Activated naive CD4-positive, alpha-beta T cell treated with anti-CD3 and anti-CD28 coated beads, Interleukin-2, amount 50 U/mL, for 72 hours (primary cell): ENCODE data around the gene COG1. TPM values are rescaled to one million over a fixed set of nuclear protein-coding genes. Genes with fewer than 3 reads are reported as not detected.

Experiments used
- ATAC-seq, 2 donors: fragments of 150-1000 bp; cut with Tn5 transposase; 2 replicates each; pipeline ENCODE4 v1.10.0; 2021; ENCODE audit warnings: mild to moderate bottlenecking in 2 of 2, moderate library complexity in 2 of 2
- DNase-seq, 2 donors: peaks; one replicate each; pipeline ENCODE4 v3.0.0; 2021 to 2022; ENCODE audit warnings: low spot score in 2 of 2
- H3K27ac Mint-ChIP-seq, 2 donors: one replicate each; pipeline ENCODE4 v1.8.0; 2022; ENCODE audit warnings: mild to moderate bottlenecking in 2 of 2, mixed read lengths in 2 of 2
- H3K36me3 Mint-ChIP-seq, 2 donors: one replicate each; pipeline ENCODE4 v1.8.0; 2022; ENCODE audit warnings: mixed read lengths in 2 of 2
- H3K9me3 Mint-ChIP-seq, 2 donors: one replicate each; pipeline ENCODE4 v1.8.0; 2022; ENCODE audit warnings: mixed read lengths in 2 of 2
- total RNA-seq, 2 donors: library from RNA; stranded (reverse); gene quantifications; one replicate each; pipeline ENCODE4 v1.2.3, GENCODE V29; 2022

The COG1 gene
- total RNA-seq, 2 donors from 2014 or later, result 26.8 to 40.5 TPM

DNA sequence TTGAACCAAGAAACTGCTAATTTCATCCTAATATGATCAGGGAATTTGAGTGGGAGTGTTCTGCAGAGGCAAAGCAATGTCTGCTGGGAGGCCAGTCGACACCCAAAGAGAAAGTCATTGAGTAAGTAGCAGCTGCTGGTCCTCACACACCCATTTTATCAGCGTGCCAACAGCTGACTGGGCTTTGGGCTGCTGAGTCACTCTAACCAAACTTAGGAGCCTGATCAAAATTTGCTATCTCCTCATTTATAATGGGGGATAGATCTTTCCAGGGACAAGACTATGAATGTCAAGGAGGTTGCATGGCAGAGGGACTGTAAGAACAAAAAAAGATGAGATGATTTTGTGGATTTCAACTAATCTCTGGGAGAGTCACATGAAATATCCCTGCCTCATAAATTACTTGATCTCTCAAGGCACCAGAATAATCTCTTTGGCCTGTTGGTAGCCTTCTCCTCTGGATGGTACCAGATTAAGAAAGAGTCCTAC is 35.9 kb downstream of the COG1 start:
- no peaks in the 10 kb centered on the region for H3K9me3 Mint-ChIP-seq
- H3K27ac Mint-ChIP-seq, result no peak overlapping the region
- H3K36me3 Mint-ChIP-seq, result peaks cover 8 to 18% of the 10 kb centered on the region in 2 donors
- ATAC-seq, result no peak
- DNase-seq, result no peak

DNA sequence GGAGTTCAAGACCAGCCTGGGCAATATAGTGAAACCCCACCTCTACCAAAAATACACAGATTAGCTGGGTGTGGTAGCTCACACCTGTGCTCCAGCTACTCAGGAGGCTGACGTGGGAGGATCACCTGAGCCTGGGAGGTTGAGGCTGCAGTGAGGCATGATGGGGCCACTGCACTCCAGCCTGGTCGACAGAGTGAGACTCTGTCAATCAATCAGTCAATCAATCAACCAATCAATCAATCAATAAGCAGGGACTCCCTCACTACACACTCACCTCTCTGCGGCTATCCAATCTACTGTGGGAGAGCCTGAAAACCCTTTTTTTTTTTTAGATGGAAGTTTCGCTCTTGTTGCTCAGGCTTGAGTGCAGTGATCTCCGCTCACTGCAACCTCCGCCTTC is 37.2 kb downstream of the COG1 start:
- DNase-seq (no peak), ATAC-seq (no peak)
- no peaks in the 10 kb centered on the region for H3K9me3 Mint-ChIP-seq
- H3K27ac Mint-ChIP-seq, result peak overlapping the region in 1 of 2 donors; percentile 22
- peaks cover 8 to 18% of the 10 kb centered on the region in 2 donors for H3K36me3 Mint-ChIP-seq

DNA sequence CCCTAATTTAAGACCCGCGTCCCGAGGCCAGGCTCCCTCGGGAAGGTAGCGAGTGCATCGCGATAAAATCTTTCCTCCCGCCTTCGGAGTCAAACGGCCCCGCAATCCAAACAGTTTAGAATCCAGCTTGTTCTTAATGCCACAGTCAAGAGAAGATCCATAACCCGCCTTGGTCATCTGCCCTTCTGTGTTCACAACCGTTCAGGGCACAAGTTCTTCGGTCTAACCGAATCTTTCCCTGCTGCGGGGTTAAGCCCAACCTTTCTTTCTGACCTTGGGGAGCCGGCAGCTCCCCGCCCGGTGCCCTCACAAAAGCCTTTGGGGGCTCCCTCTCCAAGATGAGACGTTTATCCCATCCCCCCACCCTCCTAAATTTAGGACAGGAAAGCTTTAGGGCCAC is 38.5 kb downstream of the COG1 start:
- H3K27ac Mint-ChIP-seq, result peak overlapping the region; percentile 92 to 98
- H3K9me3 Mint-ChIP-seq, result no peaks in the 10 kb centered on the region
- ATAC-seq (no peak), DNase-seq (no peak)
- peaks cover 14 to 22% of the 10 kb centered on the region in 2 donors for H3K36me3 Mint-ChIP-seq

DNA sequence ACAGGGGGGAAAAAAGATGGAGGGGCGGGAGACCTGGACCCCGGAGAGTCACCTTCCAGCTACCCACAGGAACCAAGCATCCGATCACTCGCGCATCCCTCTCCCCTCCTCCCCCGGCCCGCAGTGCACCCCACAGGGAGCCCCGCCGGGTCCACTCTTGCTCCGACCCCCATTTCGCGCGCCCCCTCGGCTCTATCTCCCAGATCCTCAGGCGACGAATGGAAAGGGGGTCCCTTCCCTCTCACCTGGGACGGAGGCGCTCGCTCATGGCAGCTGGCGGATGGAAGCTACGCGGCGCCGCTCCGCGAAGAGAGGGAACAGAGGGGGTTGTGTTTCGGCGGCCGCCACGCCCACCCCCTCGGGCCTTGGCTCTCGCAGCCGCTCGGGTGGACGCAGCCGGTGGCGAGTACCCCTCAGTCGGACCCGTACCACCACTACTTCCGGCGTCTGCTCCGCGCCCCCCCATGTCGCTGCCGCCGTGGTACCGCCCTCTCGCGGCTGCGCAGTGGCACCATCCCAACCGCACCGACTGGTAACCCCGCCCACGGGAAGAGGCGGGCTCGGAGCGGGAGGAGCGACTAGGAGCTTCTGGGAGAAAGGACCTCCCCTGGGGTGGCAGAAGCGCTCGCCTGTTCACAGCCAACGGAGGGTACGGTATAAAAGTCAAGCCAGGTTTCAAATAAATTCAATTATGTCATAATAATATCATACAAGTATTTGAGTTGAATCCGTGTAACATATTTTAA is 39.2 kb downstream of the COG1 start:
- ATAC-seq (peak; percentile 92 to 93), DNase-seq (peak; percentile 96 to 97)
- H3K9me3 Mint-ChIP-seq, result no peaks in the 10 kb centered on the region
- peaks cover 14 to 17% of the 10 kb centered on the region in 2 donors for H3K36me3 Mint-ChIP-seq
- peak overlapping the region; percentile 98 to 99 for H3K27ac Mint-ChIP-seq

DNA sequence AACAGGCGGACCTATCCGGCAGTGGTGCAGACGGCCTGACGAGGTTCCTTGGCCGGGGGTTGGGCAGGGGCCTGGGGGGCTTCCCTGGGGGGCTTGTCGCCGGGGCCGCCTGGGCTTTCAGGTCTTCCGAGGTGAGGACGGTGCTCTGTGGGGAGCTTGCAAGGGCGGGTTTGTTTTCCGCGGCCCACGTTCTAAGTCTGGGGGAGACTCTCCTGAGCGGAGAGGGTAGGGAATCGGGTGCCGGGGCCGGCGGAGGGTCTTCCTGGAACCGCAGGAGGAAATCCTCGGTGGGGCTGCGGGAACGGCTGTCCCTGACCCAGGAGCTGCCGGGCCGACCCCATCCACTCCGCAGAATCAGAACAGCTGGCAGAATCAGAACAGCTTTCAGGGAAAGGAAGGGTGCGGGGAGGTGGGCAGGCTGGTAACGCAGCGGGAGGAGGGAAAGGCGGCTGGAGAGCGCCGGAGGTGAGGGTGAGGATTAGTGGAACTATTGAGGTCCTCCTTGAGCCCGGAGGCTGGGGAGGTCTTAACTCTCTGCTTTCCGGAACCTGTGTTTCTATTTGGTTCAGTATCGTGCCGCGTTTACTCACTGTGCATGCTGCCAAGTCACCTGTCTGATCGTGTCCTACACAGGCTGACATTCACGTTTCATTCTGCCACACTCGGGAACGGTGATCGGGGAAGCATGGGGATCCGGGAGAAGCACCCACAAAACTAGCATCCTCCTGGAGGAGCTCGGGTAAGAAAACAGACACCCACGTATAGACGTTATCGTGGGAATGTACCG is 39.9 kb downstream of the COG1 start:
- peaks cover 14 to 17% of the 10 kb centered on the region in 2 donors for H3K36me3 Mint-ChIP-seq
- H3K9me3 Mint-ChIP-seq, result no peaks in the 10 kb centered on the region
- H3K27ac Mint-ChIP-seq, result peak overlapping the region; percentile 98 to 99
- DNase-seq (peak in 1 of 2 donors; percentile 24), ATAC-seq (peak; percentile 39 to 46)

DNA sequence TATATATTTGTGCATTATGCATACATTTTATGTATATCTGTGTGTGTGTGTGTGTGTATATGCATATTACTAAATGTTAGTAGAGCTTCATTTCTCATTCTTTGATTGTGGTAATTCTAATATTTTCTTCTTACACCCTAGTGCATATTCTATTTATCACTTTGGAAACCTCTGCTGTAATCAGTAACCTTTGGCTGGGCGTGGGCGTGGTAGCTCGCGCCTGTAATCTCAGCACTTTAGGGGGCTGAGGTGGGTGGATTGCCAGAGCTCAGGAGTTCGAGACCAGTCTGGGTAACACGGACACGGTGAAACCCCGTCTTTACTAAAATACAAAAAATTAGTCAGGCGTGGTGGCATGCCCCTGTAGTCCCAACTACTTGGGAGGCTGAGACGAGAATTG is 41.9 kb downstream of the COG1 start:
- Mint-ChIP-seq H3K27ac (no peak overlapping the region), H3K9me3 (no peaks in the 10 kb centered on the region), H3K36me3 (peaks cover 14 to 17% of the 10 kb centered on the region in 2 donors)
- ATAC-seq (no peak), DNase-seq (no peak)

DNA sequence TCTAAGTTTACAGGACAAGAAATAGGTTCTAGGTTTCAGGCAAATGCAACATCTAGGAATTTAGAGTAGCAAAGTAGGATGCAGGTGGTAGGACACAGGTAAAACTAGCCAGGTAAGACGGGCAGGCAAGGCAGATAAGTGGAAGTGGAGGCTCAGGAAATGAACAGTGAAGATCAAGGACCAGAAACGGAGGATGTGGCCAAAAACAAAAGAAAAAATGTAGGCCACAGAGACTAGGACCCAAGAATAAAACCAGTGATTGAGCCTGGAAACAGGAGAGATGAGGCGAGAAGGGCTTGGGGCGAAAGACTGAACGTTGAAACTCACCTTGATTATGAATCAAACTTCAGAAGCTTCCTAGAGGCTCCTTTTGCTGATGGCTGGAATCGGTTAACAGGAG is 44.9 kb downstream of the COG1 start:
- no peak for DNase-seq
- no peak for ATAC-seq
- no peaks in the 10 kb centered on the region for H3K9me3 Mint-ChIP-seq
- H3K36me3 Mint-ChIP-seq, result peaks cover 6 to 12% of the 10 kb centered on the region in 2 donors
- H3K27ac Mint-ChIP-seq, result peak overlapping the region; percentile 78 to 83

DNA sequence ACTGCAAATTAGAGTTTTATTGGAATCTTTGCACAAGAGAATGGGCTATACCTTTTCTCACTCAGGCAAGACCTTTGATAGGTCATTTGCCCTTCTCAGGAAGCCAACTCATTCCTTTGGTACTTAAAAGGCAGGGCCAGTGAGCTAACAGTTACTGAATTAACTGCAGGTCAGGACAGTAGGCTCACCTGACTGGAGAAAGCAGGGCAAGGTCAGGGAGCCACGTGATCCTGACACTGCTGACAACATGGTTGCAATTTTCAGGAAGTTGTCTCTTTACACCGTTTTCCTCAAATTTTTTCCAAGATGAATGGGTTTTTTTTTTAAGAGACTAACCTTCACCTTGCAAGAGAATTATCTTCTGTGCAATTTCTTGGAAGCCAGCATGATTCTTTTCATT is 47.7 kb downstream of the COG1 start:
- no peaks in the 10 kb centered on the region for H3K9me3 Mint-ChIP-seq
- no peak overlapping the region for H3K27ac Mint-ChIP-seq
- ATAC-seq (no peak), DNase-seq (no peak)
- H3K36me3 Mint-ChIP-seq, result peaks cover 2% of the 10 kb centered on the region in 2 donors

DNA sequence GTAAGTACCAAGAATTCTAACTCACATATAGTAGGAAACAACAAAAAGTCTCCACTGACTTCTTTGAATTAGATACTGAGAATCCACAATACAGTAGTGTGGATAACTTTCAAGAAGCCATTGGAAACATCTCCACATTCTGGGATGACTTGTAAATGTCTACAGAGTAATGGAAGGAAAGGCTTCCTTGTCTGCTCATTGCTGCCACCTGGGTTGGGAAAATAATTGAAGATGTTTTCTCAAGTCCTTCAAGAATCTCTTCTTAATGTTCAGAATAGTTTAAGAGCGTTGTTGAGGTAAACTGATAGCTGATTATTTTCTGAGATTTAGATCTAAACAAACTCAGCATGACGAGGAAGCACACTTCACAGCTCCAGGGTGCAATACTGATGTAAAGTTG is 54.9 kb downstream of the COG1 start:
- peak overlapping the region in 1 of 2 donors; percentile 50 for H3K27ac Mint-ChIP-seq
- no peak for ATAC-seq

DNA sequence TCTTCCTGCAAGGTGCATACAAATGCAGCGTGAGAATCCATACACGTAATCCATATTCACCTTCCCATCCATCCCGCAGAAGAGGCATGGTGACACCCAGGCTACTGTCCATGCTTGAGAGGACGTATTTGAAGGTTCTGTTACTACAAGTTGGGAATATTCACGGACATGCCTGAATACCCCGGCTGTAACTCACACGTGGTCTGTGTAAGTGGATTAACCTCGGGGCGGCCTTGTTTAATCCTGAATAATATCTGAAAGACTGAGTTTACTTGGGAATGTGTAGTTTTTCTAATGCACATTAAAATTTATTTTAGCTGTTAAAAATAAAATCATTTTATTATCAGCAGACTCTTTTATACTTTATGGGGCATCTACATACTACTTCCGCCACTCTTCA is 55.7 kb downstream of the COG1 start:
- ATAC-seq, result no peak
- no peak for DNase-seq
- Mint-ChIP-seq H3K36me3 (no peaks in the 10 kb centered on the region), H3K9me3 (no peaks in the 10 kb centered on the region), H3K27ac (no peak overlapping the region)

More for the DNA sequence above, 54.9 kb downstream of the COG1 start:
- no peak for DNase-seq
- H3K9me3 Mint-ChIP-seq, result no peaks in the 10 kb centered on the region
- no peaks in the 10 kb centered on the region for H3K36me3 Mint-ChIP-seq

DNA sequence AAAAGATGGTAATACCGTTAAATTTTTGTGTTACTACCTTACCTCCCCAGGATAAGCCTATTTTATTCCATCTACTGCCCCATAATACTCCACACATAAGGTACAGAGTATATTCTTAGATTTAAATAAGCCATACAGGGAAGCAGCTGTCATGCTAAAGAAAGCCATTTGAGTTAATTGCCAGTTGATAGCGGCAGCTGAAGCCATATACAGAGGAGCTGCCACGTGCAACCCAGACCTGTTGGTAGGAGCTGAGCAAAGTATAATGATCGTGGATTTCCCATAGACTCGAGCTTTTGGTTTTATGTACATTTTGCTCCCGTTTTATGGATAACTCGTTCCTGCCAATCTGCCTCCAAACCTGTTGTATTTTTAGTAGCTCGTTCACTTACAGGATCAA is 56.8 kb downstream of the COG1 start:
- ATAC-seq (no peak), DNase-seq (no peak)
- H3K9me3 Mint-ChIP-seq, result no peaks in the 10 kb centered on the region
- no peaks in the 10 kb centered on the region for H3K36me3 Mint-ChIP-seq
- no peak overlapping the region for H3K27ac Mint-ChIP-seq

DNA sequence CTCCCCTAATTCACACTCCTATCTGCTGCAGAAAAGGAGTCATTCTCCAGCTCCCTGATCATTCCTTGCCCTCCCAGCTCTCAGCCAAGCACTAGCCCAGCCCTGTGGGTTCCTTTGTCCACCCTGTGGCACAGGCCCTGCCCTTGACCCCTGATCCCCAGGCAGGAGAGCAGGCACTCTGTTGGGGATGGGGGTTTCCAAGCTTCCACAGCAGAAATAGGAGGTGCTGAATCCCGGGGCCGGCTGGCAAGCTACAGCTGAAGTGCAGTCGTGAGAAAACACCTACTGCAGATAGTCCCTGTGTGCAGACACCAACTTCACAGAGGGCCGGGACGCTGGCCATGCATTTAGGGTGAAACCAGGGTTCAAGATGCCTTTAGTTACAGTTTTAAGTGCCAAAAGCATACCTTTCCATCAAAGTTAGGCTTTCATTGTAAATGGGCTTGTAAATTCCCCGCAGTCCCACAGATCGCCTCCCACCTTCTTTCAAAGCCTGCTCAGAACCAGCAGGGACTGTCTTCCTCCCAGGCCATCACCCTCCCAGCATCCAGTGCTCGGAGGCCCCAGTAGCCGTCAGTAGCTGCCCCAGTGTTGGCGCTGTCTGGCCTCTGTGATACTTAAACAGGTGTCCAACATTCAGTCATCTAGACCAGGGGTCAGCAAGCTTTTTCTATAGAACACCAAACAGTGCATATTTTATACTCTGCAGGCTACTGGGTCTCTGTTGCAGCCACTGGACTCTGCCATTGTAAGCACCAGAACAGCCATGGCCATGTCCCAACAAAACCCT is 58.2 kb downstream of the COG1 start:
- no peak for ATAC-seq
- DNase-seq, result no peak

DNA sequence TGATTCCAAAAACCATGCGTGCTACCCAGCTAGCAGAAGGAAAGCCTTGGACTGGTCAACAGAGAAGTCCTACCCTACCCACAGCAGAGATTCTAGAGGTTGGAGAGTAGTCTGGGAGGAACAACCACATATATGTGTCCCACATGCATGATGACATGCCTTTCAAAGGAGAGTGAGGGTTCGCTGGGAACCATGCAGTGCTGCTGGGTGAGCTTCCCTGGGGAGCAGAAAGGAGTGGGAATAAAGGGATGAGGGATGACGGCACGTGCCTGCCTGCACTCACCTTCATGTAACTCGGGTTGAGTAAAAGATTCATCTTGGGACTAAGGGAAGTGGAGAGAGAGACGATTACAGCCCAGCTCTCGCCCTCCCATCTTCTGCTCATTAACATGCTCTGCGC is 59.0 kb downstream of the COG1 start:
- no peak for DNase-seq
- ATAC-seq, result no peak
- H3K36me3 Mint-ChIP-seq, result no peaks in the 10 kb centered on the region
- H3K9me3 Mint-ChIP-seq, result no peaks in the 10 kb centered on the region
- H3K27ac Mint-ChIP-seq, result no peak overlapping the region

More for the DNA sequence above, 58.2 kb downstream of the COG1 start:
- Mint-ChIP-seq H3K36me3 (no peaks in the 10 kb centered on the region), H3K27ac (no peak overlapping the region), H3K9me3 (no peaks in the 10 kb centered on the region)

DNA sequence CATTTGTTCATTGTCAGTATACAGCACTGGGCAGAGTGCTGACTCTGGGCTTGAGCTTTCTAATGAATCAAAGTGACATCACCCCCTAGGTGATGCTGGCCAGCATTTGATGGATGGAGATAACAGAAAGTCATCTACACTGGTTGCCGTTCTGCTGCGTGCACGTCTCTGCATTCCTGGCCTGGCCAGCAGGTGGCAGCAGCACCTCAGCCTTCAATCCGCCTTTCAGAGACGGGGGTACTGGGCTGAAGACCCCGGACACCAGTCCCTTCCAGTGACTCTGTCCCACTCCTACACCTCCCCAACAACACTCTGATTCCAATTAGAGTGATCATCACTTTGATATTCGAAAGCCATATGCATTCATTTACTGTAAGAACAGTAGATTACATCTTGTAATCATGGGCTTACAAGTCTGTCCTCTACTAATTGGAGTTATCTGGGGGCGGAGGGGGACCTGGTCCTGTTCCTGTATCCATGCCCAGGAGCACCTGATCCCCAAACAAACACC is 62.9 kb downstream of the COG1 start:
- peak in 1 of 2 donors; percentile 70 for DNase-seq
- Mint-ChIP-seq H3K27ac (no peak overlapping the region), H3K9me3 (no peaks in the 10 kb centered on the region), H3K36me3 (no peaks in the 10 kb centered on the region)
- ATAC-seq, result peak; percentile 87 to 92

DNA sequence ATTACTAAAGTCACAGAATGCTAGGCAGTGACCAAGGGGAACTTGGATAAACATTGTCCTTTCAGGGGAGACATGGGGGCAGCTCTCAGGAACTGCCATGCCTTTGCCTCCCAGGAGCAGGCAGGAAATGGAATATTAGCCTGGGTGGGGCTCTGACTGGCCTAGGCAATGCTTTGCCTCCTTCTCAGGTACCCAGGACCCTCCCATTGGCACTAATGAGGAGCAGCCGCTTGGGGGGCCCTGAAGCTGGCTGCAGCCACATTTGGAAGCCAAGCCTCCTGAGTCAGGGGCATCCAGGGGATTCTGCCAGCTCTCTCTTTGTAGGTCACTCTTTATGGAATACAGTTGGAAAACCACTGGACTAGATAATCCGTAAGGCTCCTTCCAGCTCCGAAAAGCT is 63.4 kb downstream of the COG1 start:
- Mint-ChIP-seq H3K36me3 (no peaks in the 10 kb centered on the region), H3K27ac (no peak overlapping the region), H3K9me3 (no peaks in the 10 kb centered on the region)
- ATAC-seq (no peak), DNase-seq (no peak)

DNA sequence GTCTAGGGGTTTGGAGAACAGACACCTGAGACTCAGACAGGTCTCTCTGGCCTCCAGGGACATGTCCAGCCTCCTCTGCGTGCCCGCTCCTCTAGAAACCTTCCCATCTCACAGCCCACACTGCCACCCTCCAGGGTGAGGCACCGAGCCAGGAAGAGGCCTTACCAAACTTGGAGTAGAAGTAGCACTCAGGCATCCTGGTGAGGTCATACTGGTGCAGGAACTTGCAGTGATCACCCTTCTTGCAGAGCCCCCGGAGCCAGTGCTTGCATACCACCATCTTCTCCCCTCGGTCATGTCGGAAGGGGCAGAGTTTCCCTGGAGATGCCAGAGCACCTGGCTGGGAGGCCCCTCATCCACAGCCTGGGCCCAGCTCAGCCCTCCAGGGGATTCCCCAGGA is 64.7 kb downstream of the COG1 start:
- no peak for DNase-seq
- Mint-ChIP-seq H3K36me3 (no peaks in the 10 kb centered on the region), H3K27ac (no peak overlapping the region), H3K9me3 (no peaks in the 10 kb centered on the region)
- no peak for ATAC-seq
